Hepatocyte (in vitro differentiated cells): ENCODE measurements around the gene TNS4.

Experiments
- CTCF ChIP-seq: fragments of 200-600 bp; sonication (generic); IDR thresholded peaks from 2 replicates; pipeline ENCODE4 v1.5.1; 2016; ENCODE audit warnings: antibody characterized with exemption, mild to moderate bottlenecking; ENCODE audit not compliant: poor library complexity
- EZH2 ChIP-seq: fragments of 200-600 bp; sonication (generic); IDR thresholded peaks from 2 replicates; pipeline ENCODE4 v1.6.1; 2016; ENCODE audit warnings: antibody characterized with exemption, mild to moderate bottlenecking, borderline replicate concordance

- no peak for TF ChIP-seq EZH2
- TF ChIP-seq CTCF = peak; percentile 24
Measured at GRCh38 chr17:40433551-40434415, 67.6 kb downstream of the TNS4 start.
